Measurements from ENCODE around the gene GATA3. TPM values are rescaled to one million over a fixed set of nuclear protein-coding genes. Genes with fewer than 3 reads are reported as not detected.

Gene GATA3
- total RNA-seq, 1 donor from 2014 or later, result 2.7 TPM

- Mint-ChIP-seq H3K9me3 (ENCODE audit: low read depth) (no peaks in the 10 kb centered on the region), H3K27ac (no peak overlapping the region), H3K4me3 (ENCODE audit: low read depth) (no peak overlapping the region), H3K27me3 (peaks cover 83% of the 10 kb centered on the region), H3K36me3 (ENCODE audit: insufficient read depth) (peaks cover 1% of the 10 kb centered on the region), H3K4me1 (ENCODE audit: low read depth) (peaks cover 4% of the 10 kb centered on the region)
- TF ChIP-seq, protein P1, sequence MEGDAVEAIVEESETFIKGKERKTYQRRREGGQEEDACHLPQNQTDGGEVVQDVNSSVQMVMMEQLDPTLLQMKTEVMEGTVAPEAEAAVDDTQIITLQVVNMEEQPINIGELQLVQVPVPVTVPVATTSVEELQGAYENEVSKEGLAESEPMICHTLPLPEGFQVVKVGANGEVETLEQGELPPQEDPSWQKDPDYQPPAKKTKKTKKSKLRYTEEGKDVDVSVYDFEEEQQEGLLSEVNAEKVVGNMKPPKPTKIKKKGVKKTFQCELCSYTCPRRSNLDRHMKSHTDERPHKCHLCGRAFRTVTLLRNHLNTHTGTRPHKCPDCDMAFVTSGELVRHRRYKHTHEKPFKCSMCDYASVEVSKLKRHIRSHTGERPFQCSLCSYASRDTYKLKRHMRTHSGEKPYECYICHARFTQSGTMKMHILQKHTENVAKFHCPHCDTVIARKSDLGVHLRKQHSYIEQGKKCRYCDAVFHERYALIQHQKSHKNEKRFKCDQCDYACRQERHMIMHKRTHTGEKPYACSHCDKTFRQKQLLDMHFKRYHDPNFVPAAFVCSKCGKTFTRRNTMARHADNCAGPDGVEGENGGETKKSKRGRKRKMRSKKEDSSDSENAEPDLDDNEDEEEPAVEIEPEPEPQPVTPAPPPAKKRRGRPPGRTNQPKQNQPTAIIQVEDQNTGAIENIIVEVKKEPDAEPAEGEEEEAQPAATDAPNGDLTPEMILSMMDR (IDR thresholded peaks at IDR 0.05; ENCODE audit: unreplicated experiment), result no peak
- DNase-seq (ENCODE audit: low spot score, unreplicated experiment), result no peak
Observed at GRCh38 chr10:8071006-8071405, 16.5 kb downstream of the GATA3 start.

DNA sequence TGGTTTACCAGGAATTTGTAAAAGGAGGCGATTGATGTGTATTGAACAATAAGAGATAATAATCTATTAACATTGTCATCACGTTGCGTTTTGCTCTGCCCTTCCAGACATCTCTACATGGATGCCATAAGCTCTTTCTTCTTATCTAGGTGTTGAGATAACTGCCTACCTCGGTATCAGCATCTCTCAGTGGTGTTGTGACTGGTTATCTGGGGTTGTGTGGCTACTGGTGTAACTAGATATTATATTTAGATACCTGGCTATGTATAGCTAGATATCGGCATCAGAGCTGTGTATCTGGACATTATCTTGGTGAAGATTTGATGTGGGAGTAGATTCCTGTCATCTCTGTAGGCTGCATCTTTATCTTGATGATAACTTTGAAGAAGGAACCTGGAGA, 17.2 kb downstream of the GATA3 start:
- H3K27ac Mint-ChIP-seq, result no peak overlapping the region
- no peaks in the 10 kb centered on the region for H3K9me3 Mint-ChIP-seq (ENCODE audit: low read depth)
- peaks cover 76% of the 10 kb centered on the region for H3K27me3 Mint-ChIP-seq
- H3K4me3 Mint-ChIP-seq (ENCODE audit: low read depth), result no peak overlapping the region
- peaks cover 4% of the 10 kb centered on the region for H3K4me1 Mint-ChIP-seq (ENCODE audit: low read depth)
- no peak for DNase-seq (ENCODE audit: low spot score, unreplicated experiment)
- TF ChIP-seq, protein P1 (IDR thresholded peaks at IDR 0.05; ENCODE audit: unreplicated experiment), result no peak
- peaks cover 1% of the 10 kb centered on the region for H3K36me3 Mint-ChIP-seq (ENCODE audit: insufficient read depth)

DNA sequence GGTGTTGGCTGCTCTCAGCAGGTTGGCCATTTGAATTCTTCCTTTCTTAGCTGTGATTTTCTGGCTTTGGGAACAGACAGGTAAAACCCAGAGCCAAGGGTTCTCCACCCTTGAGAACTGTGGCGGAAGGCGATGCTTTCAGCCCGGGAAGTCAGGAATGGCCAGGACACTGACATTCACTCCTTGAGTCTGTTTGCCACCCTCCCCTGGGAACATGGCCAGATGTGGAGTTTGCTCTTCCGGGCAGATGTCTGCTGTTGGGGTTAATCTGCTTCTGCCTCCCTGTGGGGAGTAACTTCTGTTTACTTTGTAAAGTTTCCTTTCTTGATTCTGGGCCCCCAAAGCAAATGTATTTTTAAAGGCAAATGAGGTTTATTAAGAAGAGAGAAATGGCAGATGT, 17.7 kb downstream of the GATA3 start:
- TF ChIP-seq, protein P1 (IDR thresholded peaks at IDR 0.05; ENCODE audit: unreplicated experiment), result no peak
- Mint-ChIP-seq H3K4me3 (ENCODE audit: low read depth) (no peak overlapping the region), H3K27ac (no peak overlapping the region), H3K27me3 (peaks cover 70% of the 10 kb centered on the region), H3K9me3 (ENCODE audit: low read depth) (no peaks in the 10 kb centered on the region), H3K36me3 (ENCODE audit: insufficient read depth) (peaks cover 1% of the 10 kb centered on the region), H3K4me1 (ENCODE audit: low read depth) (peaks cover 4% of the 10 kb centered on the region)
- no peak for DNase-seq (ENCODE audit: low spot score, unreplicated experiment)

- no peak overlapping the region for H3K4me3 Mint-ChIP-seq (ENCODE audit: low read depth)
- no peaks in the 10 kb centered on the region for H3K9me3 Mint-ChIP-seq (ENCODE audit: low read depth)
- no peak overlapping the region for H3K27ac Mint-ChIP-seq
- DNase-seq (ENCODE audit: low spot score, unreplicated experiment), result no peak
- H3K4me1 Mint-ChIP-seq (ENCODE audit: low read depth), result peaks cover 4% of the 10 kb centered on the region
- H3K36me3 Mint-ChIP-seq (ENCODE audit: insufficient read depth), result peaks cover 1% of the 10 kb centered on the region
- TF ChIP-seq, protein P1 (IDR thresholded peaks at IDR 0.05; ENCODE audit: unreplicated experiment), result no peak
- H3K27me3 Mint-ChIP-seq, result peaks cover 74% of the 10 kb centered on the region
Observed at GRCh38 chr10:8073691-8074416, 19.4 kb downstream of the GATA3 start.

DNA sequence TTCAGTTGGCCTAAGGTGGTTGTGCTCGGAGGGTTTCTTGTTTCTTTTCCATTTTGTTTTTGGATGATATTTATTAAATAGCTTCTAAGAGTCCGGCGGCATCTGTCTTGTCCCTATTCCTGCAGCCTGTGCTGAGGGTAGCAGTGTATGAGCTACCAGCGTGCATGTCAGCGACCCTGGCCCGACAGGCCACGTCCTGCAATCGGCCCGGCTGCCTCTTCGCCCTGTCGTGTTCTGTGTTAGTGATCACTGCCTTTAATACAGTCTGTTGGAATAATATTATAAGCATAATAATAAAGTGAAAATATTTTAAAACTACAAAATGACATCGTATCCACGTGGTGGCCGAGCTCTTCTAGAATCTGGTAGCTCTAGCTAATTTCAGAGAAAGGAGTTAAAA, 20.4 kb downstream of the GATA3 start:
- Mint-ChIP-seq H3K27ac (no peak overlapping the region), H3K4me3 (ENCODE audit: low read depth) (no peak overlapping the region), H3K36me3 (ENCODE audit: insufficient read depth) (peaks cover 1% of the 10 kb centered on the region), H3K4me1 (ENCODE audit: low read depth) (peaks cover 4% of the 10 kb centered on the region), H3K27me3 (peaks cover 73% of the 10 kb centered on the region), H3K9me3 (ENCODE audit: low read depth) (no peaks in the 10 kb centered on the region)
- TF ChIP-seq, protein P1 (IDR thresholded peaks at IDR 0.05; ENCODE audit: unreplicated experiment), result no peak
- no peak for DNase-seq (ENCODE audit: low spot score, unreplicated experiment)

Data from progenitor cell of endocrine pancreas (in vitro differentiated cells).